ENCODE measurements around the gene TNFAIP8.
A peak's percentile ranks its signal among the peaks of the same experiment; 100 is the strongest.

The TNFAIP8 gene

DNA sequence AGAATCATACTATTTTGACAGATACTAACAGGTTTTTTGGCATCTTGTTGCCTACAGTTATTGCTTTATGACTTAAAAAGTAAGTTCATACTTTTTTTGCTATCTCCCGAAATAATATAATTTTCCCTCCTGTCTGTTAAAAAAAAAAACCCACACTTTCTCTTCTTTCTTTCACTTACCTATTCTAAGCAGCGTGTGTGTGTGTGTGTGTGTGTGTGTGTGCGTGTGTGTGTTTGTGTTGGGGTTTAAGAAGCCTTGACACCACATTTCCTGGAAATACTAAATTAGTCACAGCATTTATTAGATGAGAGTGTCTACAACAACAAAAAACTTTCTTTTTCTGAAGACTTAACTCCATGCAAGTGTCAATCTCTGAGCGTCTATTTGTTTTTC, 12.4 kb downstream of the TNFAIP8 start:
- no peak for DNase-seq (ENCODE audit: low spot score)

DNA sequence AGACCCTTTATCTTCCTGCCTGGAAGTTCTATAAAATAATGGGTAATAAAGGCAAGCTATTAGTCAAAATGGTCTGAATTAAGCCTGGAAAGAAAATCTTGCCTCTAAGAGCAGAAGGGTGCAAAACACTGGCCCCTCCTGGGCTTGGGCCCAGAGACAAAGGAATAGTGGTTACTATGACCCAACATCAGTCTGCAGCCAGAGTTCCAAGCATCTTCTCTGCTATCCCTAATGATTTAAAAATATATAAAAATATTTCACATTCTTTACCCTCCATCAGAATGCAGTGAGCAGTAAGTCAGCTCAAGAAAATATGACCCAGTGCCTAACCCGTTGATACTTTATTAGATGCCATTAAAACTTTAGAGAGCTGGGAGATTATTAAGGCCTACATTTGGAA, 14.7 kb downstream of the TNFAIP8 start:
- DNase-seq (ENCODE audit: low spot score): peak; percentile 43

DNA sequence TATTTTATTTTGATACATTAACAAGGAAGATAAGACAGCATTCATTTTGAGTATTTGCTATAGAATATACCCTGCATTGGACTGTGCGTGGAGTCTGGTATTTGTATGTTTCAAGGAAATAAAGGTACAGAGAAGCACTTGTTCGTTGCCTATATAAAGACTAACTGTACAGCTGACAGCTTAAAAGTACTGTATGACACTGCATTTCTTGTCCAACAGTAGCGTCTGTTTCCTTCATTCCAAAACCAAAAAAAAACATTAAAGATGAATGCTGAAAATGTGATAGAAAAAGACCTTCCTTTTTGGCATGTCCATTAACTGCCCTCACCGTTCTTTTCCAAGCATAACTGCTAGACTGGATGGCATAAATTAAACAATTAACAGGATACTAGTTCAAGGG, 15.3 kb downstream of the TNFAIP8 start:
- no peak for DNase-seq (ENCODE audit: low spot score)

DNA sequence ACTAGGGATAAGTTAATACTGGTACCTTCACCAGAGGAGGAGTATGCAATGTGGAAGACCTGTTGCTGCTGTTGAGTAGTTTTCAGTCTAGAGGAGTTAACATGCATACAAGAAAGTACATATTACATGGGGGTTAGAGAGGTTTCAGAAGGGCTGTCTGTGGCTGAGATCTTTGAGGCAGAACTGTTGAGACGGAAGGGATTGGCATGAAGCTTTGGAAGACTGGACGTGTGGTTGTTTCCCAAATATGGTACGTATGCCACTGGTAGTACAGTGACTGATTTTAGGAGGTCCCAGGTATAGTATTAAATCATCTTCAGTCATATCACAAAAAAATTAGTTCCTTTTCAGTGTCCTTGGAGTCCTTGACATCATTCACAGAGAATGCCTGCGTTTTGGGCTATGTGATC, 17.6 kb downstream of the TNFAIP8 start:
- no peak for DNase-seq (ENCODE audit: low spot score)

DNA sequence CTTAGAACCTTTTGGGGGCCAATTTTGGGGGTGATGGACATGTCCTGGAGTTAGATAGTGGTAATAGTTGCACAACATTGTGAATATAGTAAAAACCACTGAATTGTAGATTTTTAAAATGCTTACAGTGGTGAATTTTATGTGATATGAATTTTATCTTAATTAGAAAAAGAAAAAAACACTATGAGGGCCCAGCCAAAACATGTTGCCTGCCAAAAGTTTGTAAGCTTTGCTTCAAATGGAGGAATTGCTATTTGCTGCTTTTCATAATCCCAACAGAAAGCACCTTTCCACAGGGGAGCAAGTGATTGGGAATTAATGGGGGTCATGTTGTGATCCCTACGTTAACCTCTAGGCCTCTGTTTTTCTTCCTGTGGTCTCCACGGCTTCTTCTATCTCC, 19.1 kb downstream of the TNFAIP8 start:
- no peak for DNase-seq (ENCODE audit: low spot score)

DNA sequence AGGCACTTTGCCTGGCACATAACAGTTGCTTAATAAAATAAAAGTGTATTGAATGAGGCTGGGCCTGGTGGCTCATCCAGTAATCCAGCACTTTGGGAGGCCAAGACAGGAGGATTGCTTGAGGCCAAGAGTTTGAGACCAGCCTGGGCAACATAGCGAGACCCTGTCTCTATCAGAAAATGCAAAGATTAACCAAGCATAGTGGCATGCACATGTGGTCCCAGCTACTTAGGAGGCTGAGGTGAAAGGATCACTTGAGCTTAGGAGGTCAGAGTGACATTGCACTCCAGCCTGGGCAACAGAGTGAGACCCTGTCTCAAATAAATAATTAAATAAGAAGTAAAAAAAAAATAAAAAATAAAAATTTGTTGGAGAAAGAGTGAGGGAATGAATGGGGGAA, 21.2 kb downstream of the TNFAIP8 start:
- DNase-seq (ENCODE audit: low spot score): no peak

DNA sequence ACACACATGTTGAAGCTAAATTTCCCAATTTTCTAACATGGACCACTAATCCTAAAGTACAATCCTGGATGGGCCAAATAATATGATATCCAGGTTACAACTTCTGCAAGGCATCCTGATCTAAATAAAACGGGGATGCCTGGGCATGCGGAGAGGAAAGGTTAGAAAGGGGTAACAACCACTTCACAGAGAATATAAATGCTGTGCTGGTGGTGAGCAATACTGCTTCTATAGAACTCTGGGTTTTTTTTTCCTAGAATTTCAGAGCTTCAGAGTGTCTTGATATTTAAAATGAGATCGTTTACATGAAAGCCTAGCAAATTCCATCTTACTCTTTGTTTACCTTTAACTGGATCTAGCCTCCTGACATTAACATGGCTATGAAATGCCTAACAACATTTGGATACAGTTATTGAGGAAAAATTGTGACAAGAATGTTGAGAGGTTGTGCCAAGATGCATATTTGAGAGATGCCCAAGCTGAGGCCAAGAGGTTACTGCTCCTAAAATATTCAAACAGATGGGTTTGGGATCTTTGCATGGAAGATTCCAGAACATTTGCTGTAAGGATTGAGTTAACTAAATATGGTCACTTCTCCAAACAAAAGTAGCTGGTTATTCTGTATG, 22.4 kb downstream of the TNFAIP8 start:
- peak; percentile 40 for DNase-seq (ENCODE audit: low spot score)

DNA sequence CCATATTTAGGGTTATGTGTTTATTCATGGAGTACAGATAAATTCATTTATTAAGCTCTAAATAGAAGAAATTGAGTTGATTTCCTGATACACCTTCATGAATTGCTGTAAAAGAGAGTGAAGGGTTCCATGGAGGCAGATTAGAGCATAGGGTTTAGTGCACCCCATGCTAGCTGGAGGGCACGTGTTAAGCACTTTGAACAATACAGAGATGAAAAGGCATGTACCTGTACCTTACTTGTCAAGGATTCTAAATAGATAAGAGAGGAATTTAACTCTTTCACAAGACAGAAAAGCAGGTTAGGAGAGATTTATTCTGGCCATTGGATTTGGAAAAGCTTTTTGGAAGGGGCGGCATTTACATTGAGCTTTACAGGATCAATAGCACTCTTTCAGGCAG, 23.3 kb downstream of the TNFAIP8 start:
- no peak for DNase-seq (ENCODE audit: low spot score)

DNA sequence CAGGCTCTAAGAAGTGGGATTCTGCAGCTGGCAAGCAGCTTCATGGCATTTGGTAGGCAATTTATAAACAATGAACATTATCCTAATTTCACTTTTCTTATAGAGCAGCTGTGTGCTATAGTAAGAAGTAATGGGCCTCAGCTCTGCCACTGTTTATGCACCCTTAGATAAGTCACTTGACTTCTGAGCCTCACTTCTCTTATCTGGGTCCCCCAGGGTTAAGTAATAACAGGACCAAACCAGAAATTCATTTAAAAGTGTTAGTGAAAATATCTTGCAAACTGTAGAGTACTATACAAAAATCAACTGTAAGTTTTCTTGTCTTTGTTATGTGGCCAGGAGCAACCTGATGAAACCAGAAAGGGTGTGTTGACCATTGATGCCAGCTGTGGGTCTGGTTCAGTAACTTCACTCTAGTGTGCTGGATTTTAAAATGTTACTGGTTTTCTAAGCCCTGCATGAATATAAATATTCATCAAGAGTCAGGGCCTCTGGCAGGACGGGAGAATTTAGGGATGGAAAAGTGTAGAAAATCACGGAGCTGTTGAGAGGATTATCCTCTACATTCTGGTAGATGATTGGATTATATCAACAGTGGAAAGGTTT, 24.2 kb downstream of the TNFAIP8 start:
- DNase-seq (ENCODE audit: low spot score): no peak

DNA sequence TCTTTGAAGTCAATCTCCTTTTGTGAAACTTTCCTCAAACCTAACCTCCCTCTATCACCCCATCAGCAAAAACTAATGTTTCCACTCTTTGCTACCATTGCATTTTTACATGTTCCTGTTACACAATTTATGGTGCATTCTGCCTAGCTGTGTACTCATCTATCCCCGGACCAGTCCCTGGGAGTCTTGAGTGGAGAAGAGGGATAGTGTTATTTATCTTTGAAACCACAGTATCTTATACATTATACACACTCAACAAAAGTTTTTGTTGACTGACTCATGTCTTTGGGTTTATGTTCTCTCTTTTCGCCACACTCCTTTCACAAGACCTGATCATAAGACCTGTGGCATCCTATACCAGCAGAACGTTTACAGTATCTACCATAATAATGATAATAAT, 26.4 kb downstream of the TNFAIP8 start:
- no peak for DNase-seq (ENCODE audit: low spot score)

DNA sequence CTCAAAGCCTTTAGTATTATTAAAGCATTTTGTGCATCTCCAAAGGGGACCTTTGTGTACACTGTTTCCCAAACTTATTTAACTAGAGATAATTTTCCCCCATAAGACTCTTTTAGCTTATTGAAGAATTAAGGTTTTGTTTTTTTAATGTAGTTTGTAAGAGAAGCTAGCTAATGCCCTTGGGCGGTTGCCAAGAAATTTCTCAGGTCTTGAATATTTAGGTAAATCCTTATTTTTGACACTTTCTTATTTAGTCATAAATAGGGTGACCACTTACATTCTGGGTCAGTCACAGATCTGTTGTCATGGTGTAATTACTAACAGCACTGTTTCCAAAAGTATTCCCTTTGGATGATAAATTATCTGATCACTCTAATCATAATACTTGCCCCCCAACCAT, 27.2 kb downstream of the TNFAIP8 start:
- DNase-seq (ENCODE audit: low spot score): no peak

DNA sequence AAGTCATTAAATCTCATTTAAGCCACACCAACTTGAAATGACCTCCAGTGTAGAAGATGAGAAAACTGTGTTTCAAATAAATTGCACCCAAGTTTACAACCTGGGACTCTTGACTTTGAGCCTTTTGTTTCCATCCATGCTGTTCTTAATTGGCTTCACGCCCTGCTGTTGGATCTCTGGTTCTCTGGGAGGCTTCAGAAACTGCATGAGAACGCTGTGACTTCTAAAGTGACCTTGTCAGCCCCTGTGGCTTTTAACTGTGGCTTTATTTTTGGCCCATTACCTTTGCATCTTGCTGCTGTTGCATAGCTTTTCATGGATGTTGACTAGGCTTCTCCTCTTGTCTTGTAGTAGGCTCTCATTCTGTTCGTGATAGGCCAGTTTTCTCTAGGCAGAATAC, 29.3 kb downstream of the TNFAIP8 start:
- DNase-seq (ENCODE audit: low spot score): no peak

DNA sequence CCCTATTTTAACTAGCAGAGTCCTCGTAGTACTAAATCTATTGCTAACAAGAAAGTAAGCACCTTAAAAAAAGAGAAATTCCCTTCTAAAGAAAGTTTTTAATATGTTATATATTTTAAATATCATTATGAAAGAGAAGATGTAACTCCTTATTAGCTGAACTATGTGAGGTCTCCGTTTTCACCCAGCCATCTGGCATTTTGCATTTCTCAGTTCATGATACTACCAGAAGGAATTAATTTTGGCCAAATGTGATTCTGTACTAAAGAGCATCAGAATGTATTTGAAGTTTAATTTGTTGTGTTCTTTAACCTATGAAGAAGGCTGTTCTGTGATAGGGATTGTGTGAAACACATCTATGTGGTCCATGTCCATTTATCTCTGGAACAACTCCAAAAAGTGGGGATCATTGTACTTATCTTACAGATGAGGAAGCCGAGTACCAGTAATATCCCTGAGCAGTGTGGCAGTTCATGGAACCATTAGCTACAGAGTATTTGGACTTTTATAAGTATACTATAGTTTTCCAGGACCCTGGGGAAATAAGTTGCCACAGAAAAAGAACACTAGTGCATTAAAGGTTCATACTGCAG, 29.8 kb downstream of the TNFAIP8 start:
- DNase-seq (ENCODE audit: low spot score): no peak

DNA sequence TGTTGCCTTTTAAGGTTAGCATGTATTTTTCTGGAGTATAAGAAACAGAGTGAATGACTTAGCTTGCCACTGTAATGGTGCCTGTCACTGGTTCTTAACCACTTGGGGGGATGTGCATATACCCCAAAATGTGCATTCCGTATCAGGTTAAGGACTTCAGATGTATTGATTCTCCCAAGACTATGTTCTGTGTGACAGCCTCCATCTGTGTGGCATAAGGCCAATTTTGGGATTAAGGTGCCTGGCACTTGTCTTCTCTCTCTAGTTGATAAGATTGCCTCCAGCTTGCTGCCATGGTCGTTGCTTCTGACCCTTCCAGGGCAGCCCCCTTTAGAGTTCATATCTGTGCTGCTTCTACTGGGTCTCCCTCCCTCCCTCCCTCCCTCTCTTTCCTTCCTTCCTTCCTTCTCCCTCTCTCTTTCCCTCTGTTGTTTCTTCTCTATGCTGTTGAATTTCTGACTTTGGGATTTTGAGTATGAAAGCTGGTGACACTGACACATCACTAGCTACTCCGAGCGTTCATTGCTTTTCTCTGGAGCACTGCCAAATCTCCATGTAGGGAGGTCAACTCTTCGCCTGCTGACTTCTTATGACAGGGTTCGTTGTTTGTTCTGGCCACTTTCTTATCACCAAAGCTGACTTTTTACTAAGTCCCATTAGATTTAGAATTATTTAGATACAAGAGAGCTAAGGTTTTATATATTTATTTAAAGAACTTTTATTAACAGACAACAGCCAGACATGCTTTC, 31.0 kb downstream of the TNFAIP8 start:
- no peak for DNase-seq (ENCODE audit: low spot score)

DNA sequence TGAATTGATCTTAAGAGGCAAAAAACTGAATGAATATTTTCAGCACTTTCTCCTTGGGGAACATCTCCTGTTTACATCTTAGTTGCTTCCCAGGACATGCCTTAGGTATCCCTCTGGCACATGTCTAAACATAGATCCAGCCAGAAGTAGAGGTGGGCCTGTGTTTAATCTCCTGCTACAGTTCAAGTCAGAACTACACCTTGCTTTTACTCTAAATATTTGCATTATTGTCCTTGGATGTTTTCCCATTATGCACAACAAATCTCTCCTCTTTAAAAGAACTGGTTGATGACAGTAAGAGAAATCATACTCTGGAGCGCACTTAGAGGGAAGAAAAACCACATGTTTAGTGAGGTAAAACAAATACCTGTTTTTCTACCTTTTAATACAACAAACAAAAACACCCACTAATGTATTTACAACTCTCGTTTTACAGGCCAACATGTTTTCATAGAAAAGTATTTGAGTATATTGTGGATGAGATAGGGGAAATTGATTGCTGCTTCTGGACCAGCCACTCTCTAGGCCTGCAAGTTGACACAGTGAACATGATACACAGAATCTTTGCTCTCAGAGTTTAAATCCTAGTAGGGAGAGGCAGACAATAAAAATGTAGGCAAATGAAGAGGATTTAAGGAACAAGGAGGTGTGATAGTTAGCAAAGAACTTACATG, 32.3 kb downstream of the TNFAIP8 start:
- no peak for DNase-seq (ENCODE audit: low spot score)

DNA sequence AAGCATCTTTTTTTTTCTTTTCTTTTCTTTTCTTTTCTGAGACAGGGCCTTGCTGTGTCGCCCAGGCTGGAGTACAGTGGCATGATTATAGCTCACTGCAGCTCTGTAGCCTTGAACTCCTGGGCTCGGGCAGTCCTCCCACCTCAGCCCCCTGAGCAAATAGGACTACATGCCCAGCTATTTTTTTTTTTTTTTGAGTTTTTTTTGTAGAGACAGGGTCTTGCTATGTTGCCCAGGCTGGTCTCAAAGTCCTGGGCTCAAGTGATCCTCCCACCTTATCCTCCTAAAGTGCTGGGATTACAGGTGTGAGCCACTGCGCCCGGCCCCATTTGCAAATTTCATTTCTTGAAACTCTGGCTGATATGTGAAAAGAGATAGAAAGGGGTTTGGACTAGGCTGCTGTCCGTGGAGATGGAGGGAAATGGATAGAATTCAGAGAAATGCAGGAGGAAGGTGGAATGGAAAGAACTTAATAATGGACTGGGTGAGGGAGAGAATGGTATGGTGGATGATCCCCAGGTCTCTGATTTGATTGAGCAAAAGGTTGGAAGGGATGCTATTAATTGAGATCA, 32.9 kb downstream of the TNFAIP8 start:
- DNase-seq (ENCODE audit: low spot score): no peak

DNA sequence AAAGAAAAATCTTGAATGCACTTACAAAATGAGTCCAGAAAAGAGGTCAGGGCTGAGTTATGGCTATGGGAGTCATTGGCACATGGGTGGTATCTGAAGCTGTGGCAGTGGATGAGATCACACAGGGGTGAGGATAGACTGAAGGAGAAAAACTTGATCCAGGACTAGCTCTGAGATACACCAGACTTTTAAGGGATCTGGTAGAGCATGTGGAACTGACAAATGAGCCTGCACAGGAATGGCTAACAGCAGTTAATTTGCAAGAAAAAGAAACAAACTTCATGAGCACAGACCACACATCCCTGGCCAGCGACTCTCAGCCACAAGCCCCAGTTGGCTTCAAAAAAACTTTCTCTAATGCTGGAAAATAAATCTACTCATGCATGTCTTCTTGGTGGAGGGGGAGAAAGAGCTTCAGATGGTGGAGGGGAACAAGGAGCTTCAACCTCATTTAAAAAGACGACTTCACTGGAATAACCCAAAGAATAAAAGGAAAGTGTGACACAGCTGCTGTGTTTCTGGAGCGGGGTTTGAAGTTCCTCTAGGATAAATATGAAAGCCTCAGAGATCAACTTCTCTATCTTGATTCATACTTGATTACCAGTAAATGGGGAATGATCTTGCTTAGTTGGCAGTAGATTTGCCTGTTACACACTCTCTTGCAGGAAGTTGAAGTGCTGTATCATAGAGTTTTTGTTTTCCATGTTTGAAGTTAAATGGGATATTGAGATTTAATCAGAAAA, 33.6 kb downstream of the TNFAIP8 start:
- DNase-seq (ENCODE audit: low spot score): peak; percentile 39

DNA sequence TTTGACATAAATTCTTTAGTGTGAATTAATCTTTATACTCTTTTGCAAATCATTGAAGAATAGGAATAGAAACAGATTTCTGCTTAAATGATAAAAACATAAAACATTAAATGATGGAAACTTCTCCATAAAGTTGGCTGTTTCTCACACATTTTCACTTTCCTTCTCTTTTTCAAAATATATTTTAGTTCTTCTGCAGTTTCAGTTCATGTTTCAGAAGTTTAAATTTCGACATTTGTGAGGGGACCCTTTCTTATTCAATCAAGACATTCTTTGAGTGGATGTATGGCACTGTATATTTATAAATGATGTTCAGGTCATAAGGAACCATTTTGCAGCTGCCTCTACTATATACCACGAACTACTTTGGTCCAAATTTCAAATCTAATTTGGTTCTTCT, 34.6 kb downstream of the TNFAIP8 start:
- no peak for DNase-seq (ENCODE audit: low spot score)

DNA sequence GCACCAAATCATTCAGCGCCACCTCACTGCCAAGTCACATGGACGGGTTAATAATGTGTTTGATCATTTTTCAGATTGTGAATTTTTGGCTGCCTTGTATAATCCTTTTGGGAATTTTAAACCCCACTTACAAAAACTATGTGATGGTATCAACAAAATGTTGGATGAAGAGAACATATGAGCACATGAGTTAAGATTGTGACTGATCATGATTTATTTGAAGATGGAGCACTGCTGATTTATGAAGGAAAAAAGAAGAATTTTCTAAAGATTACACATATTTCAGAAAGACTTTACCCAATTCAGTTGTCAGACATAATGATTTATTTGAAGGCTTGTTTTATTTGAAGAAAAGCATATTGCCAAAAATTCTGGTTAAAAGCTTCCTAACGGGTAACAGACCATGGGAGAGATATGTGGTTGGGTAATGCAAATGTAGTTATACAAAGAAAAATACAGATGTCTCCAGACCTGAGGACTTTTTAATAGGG, 37.4 kb downstream of the TNFAIP8 start:
- DNase-seq (ENCODE audit: low spot score): no peak

DNA sequence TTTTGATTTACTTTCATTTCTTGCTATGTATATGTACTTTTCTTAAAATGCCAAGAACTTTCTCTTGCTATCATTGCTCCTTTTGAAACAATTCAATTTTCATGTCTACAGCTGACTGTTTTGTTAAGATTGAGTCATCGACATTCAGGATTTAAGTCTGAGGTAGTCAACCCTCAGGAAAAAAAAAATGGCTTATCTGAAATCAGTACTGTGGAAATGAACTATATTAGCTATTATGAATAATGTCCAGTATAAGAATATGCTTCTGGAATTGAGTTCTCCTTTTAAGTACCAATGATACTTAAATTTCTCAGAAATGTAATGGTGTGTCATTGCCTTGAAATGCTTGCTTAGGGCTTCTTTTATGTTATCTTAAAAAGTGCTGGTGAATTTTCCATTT, 37.9 kb downstream of the TNFAIP8 start:
- DNase-seq (ENCODE audit: low spot score): no peak

DNA sequence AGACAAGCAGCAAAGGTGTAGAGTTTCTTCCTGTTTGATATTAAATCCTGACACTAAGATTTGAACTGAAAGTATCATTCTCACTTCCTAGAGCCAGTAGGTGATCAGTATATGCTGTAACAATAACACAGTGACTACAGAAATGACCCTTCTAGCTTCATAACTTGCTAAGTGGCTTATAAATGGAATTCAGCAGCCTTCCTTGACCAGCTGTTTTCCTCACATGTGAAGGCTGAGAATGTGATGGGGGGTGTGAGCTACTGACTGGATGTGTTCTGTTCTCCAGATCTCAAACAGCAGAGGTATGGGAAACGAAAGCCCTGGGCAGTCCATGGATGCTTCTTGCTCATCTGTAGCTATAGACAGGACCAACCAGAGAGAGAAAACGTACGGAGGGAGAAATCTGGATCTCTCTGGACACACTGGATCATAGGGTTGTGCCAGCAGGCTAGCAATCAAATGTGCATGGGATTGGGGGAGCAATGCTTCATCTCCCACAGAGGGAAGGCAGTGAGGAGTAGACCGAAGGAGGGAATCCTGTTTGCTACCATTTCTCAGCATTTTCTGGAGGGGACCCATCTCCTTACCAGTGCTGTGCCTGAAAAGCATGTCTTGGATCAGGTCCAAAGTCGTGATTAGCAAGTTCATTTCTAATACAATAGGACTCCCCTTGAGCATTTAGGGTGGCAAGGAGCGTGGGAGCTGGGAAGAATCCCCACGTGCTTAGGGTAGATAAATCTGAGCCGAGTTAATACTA, 39.4 kb downstream of the TNFAIP8 start:
- no peak for DNase-seq (ENCODE audit: low spot score)

All from AG20443 (cell line).